Activated naive CD4-positive, alpha-beta T cell treated with anti-CD3 and anti-CD28 coated beads for 36 hours (primary cell): Measurements from ENCODE around the gene FLAD1. TPM values are rescaled to one million over a fixed set of nuclear protein-coding genes. Genes with fewer than 3 reads are reported as not detected.

Source experiments
- CTCF ChIA-PET: fragments of 350-600 bp; sonication (Branson Sonifier 250); formaldehyde crosslinking; loops from one replicate; lab custom pipeline; 2021; ENCODE audit warnings: antibody characterized with exemption; lab: Charles Lee
- DNase-seq: peaks from one replicate; pipeline ENCODE4 v3.0.0-alpha.2; 2020
- H3K27ac Mint-ChIP-seq: one replicate; pipeline ENCODE4 v1.8.0; 2021; ENCODE audit warnings: mild to moderate bottlenecking, mixed read lengths
- H3K27me3 Mint-ChIP-seq: one replicate; pipeline ENCODE4 v1.8.0; 2021; ENCODE audit warnings: low read depth, mixed read lengths
- H3K36me3 Mint-ChIP-seq: one replicate; pipeline ENCODE4 v1.8.0; 2021; ENCODE audit warnings: low read depth, mixed read lengths
- H3K4me1 Mint-ChIP-seq: one replicate; pipeline ENCODE4 v1.8.0; 2021; ENCODE audit warnings: low read depth, mixed read lengths
- H3K4me3 Mint-ChIP-seq: one replicate; pipeline ENCODE4 v1.8.0; 2021; ENCODE audit warnings: mild to moderate bottlenecking, moderate library complexity, mixed read lengths
- H3K9me3 Mint-ChIP-seq: one replicate; pipeline ENCODE4 v1.8.0; 2021; ENCODE audit warnings: mixed read lengths
- intact Hi-C: fragments of 100-400 bp; cut with micrococcal nuclease; formaldehyde crosslinking; loops from one replicate; pipeline ENCODE4 v1.15.1; 2023
- total RNA-seq, 2 experiments: library from RNA; stranded (reverse); gene quantifications; one replicate each; pipeline ENCODE4 v1.2.3, GENCODE V29; 2021

FLAD1 gene
- total RNA-seq, 2 experiments from 2014 or later = 27.2 to 30.0 TPM

- Mint-ChIP-seq H3K27ac (peak overlapping the region; percentile 85), H3K4me3 (peak overlapping the region; percentile 56), H3K27me3 (no peaks in the 10 kb centered on the region), H3K36me3 (peaks cover 34% of the 10 kb centered on the region), H3K9me3 (no peaks in the 10 kb centered on the region), H3K4me1 (peaks cover 65% of the 10 kb centered on the region)
- peak; percentile 94 for DNase-seq
- CTCF ChIA-PET = interaction anchor here (0.6 to 4.1 kb wide), 24 partner anchors 9 to 156 kb away, joined by 3 to 37 read pairs (median 4); partner anchors contain the start of genes FLAD1, KRTCAP2, LENEP and PBXIP1
- intact Hi-C loops = loop anchor here (1.0 to 2.0 kb wide), 8 partner anchors 8 to 68 kb away; partner anchors contain the start of genes ADAM15, CKS1B, FLAD1 and PYGO2
Observed at GRCh38 chr1:155017041-155017945, 34.1 kb downstream of the FLAD1 start.

- H3K36me3 Mint-ChIP-seq = peaks cover 27% of the 10 kb centered on the region
- H3K27me3 Mint-ChIP-seq = no peaks in the 10 kb centered on the region
- peak overlapping the region; percentile 56 for H3K4me3 Mint-ChIP-seq
- CTCF ChIA-PET = interaction anchor here (0.6 to 4.1 kb wide), 19 partner anchors 10 to 155 kb away, joined by 3 to 37 read pairs (median 6); partner anchors contain the start of genes FLAD1, KRTCAP2, LENEP and PBXIP1
- peaks cover 59% of the 10 kb centered on the region for H3K4me1 Mint-ChIP-seq
- intact Hi-C loops = loop anchor here (1.0 to 2.0 kb wide), 8 partner anchors 9 to 67 kb away; partner anchors contain the start of genes ADAM15, CKS1B, FLAD1 and PYGO2
- no peaks in the 10 kb centered on the region for H3K9me3 Mint-ChIP-seq
- no peak for DNase-seq
- H3K27ac Mint-ChIP-seq = peak overlapping the region; percentile 82
Observed at GRCh38 chr1:155017946-155018316, 34.8 kb downstream of the FLAD1 start.

GRCh38 chr1:155018617-155019348 is 35.6 kb downstream of the FLAD1 start:
- peaks cover 24% of the 10 kb centered on the region for H3K36me3 Mint-ChIP-seq
- DNase-seq = no peak
- H3K4me3 Mint-ChIP-seq = no peak overlapping the region
- intact Hi-C loops = no loop called here
- H3K27me3 Mint-ChIP-seq = no peaks in the 10 kb centered on the region
- CTCF ChIA-PET = interaction anchor here (0.7 to 4.1 kb wide), 12 partner anchors 20 to 126 kb away, joined by 3 to 30 read pairs (median 4); partner anchors contain the start of genes ADAM15, FLAD1, LENEP and PBXIP1
- no peaks in the 10 kb centered on the region for H3K9me3 Mint-ChIP-seq
- peak overlapping the region; percentile 82 for H3K27ac Mint-ChIP-seq
- peaks cover 51% of the 10 kb centered on the region for H3K4me1 Mint-ChIP-seq

- intact Hi-C loops = no loop called here
- Mint-ChIP-seq H3K4me1 (peaks cover 43% of the 10 kb centered on the region), H3K27me3 (no peaks in the 10 kb centered on the region), H3K9me3 (no peaks in the 10 kb centered on the region), H3K36me3 (peaks cover 19% of the 10 kb centered on the region), H3K27ac (peak overlapping the region; percentile 67), H3K4me3 (no peak overlapping the region)
- DNase-seq = no peak
- CTCF ChIA-PET = interaction anchor here (0.8 to 4.1 kb wide), 11 partner anchors 9 to 82 kb away, joined by 3 to 30 read pairs (median 5); partner anchors contain the start of genes FLAD1, PBXIP1 and SHC1
Observed at GRCh38 chr1:155019377-155020245, 36.5 kb downstream of the FLAD1 start.

DNA sequence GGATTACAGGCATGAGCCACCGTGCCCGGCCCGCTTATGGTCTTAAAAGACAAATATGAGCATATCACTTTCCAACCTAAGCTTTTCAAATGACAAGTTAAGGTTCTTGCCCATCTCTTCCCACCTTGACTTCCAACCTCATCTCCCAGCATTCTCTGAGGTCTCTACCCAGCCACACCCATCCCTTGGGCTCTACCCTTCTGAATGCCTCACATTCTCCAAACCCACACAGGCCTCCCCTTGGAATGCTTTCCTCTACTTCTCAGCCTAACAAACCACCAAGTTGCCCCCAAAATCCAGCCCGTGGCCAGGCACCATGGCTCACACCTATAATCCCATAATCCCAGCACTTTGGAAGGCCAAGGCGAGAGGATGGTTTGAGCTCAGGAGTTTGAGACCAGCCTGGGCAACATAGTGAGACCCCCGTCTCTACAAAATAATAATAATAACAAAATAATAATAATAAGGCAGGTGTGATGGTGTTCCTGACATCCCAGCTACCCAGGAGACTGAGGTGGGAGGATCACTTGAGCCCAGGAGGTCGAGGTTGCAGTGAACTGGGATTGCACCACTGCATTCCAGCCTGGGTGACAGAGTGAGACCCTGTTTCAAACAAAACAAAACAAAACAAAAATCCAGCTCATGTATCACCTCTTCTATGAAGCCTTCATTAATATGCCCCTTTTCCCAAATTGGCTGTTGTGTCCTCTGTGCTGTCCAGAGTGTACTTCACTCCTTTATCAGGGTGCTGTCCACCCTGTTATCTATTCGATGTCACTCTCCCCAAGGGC is 39.2 kb downstream of the FLAD1 start:
- Mint-ChIP-seq H3K36me3 (peaks cover 4% of the 10 kb centered on the region), H3K9me3 (no peaks in the 10 kb centered on the region), H3K4me1 (peaks cover 25% of the 10 kb centered on the region), H3K27ac (no peak overlapping the region), H3K27me3 (no peaks in the 10 kb centered on the region), H3K4me3 (no peak overlapping the region)
- no peak for DNase-seq
- intact Hi-C loops = no loop called here
- CTCF ChIA-PET = interaction anchor here (1.0 to 1.9 kb wide), 5 partner anchors 22 to 32 kb away, joined by 3 to 5 read pairs (median 3); partner anchors contain the start of gene LENEP

- H3K27me3 Mint-ChIP-seq = no peaks in the 10 kb centered on the region
- no peak for DNase-seq
- CTCF ChIA-PET = interaction anchor here (1.0 to 1.9 kb wide), 5 partner anchors 21 to 32 kb away, joined by 3 to 5 read pairs (median 3); partner anchors contain the start of gene LENEP
- peaks cover 21% of the 10 kb centered on the region for H3K4me1 Mint-ChIP-seq
- H3K27ac Mint-ChIP-seq = no peak overlapping the region
- no peaks in the 10 kb centered on the region for H3K9me3 Mint-ChIP-seq
- intact Hi-C loops = no loop called here
- peaks cover 4% of the 10 kb centered on the region for H3K36me3 Mint-ChIP-seq
- H3K4me3 Mint-ChIP-seq = no peak overlapping the region
Observed at GRCh38 chr1:155022927-155023236, 39.7 kb downstream of the FLAD1 start.

- Mint-ChIP-seq H3K27ac (no peak overlapping the region), H3K36me3 (peaks cover 4% of the 10 kb centered on the region), H3K4me1 (peaks cover 15% of the 10 kb centered on the region), H3K9me3 (no peaks in the 10 kb centered on the region), H3K27me3 (no peaks in the 10 kb centered on the region), H3K4me3 (no peak overlapping the region)
- CTCF ChIA-PET = interaction anchor here (0.7 to 1.9 kb wide), 4 partner anchors 20 to 49 kb away, joined by 3 to 5 read pairs (median 3); partner anchors contain the start of gene CKS1B
- DNase-seq = no peak
- intact Hi-C loops = no loop called here
Observed at GRCh38 chr1:155023627-155024026, 40.5 kb downstream of the FLAD1 start.

- Mint-ChIP-seq H3K27me3 (no peaks in the 10 kb centered on the region), H3K4me1 (peaks cover 8% of the 10 kb centered on the region), H3K36me3 (peaks cover 3% of the 10 kb centered on the region), H3K27ac (no peak overlapping the region), H3K9me3 (no peaks in the 10 kb centered on the region), H3K4me3 (no peak overlapping the region)
- CTCF ChIA-PET = no interaction called here
- no peak for DNase-seq
- intact Hi-C loops = no loop called here
Observed at GRCh38 chr1:155024315-155024714, 41.2 kb downstream of the FLAD1 start.

GRCh38 chr1:155026154-155026553 is 43.0 kb downstream of the FLAD1 start:
- CTCF ChIA-PET = interaction anchor here (0.7 to 1.2 kb wide), 2 partner anchors 35 to 637 kb away, joined by 3 to 5 read pairs; no protein-coding TSS in a partner anchor
- H3K9me3 Mint-ChIP-seq = no peaks in the 10 kb centered on the region
- H3K4me3 Mint-ChIP-seq = no peak overlapping the region
- no peaks in the 10 kb centered on the region for H3K4me1 Mint-ChIP-seq
- no peaks in the 10 kb centered on the region for H3K27me3 Mint-ChIP-seq
- H3K36me3 Mint-ChIP-seq = no peaks in the 10 kb centered on the region
- DNase-seq = no peak
- H3K27ac Mint-ChIP-seq = no peak overlapping the region
- intact Hi-C loops = no loop called here

- Mint-ChIP-seq H3K27me3 (no peaks in the 10 kb centered on the region), H3K4me1 (no peaks in the 10 kb centered on the region), H3K36me3 (no peaks in the 10 kb centered on the region), H3K9me3 (no peaks in the 10 kb centered on the region), H3K4me3 (no peak overlapping the region), H3K27ac (no peak overlapping the region)
- intact Hi-C loops = no loop called here
- CTCF ChIA-PET = interaction anchor here (1.2 kb wide), 1 partner anchor 34 kb away, joined by 5 read pairs; no protein-coding TSS in a partner anchor
- DNase-seq = no peak
Observed at GRCh38 chr1:155026588-155026987, 43.4 kb downstream of the FLAD1 start.
